Measurements from ENCODE around the gene MANEAL. TPM values are rescaled to one million over a fixed set of nuclear protein-coding genes. Genes with fewer than 3 reads are reported as not detected.

The MANEAL gene
- total and polyA plus RNA-seq, 4 donors: 0.96 to 6.2 (median 1.4) TPM

DNA sequence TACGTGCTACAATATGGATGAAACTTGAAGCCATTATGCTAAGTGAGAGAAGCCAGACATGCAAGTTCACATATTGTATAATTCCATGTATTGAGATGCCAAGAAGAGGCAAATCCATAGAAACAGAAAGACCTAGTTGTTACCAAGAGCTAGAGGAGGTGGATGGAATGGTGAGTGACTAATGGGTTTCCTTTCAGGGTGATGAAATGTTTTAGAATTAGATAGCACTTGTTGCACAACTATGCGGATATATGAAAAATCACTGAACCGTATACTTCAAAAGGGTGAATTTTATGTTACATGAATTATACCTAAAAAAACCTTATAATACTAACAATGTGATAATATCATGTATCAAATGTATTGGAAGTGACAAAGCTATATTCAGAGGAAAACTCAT lies 46.8 kb upstream of the MANEAL start:
- no peak for DNase-seq (ENCODE audit: low spot score)
- no peaks in the 10 kb centered on the region for H3K4me1 ChIP-seq (ENCODE audit: control insufficient read depth in 4 of 4, insufficient read depth in 4 of 4, low read length in 3 of 4)
- WGBS: 96% methylated on average over 3 of the region's 3 CpGs
- no peak overlapping the region for H3K4me3 ChIP-seq (ENCODE audit: low read depth in 1 of 3, low read length in 3 of 3)
- peaks cover 0 to 3% (median under 1%) of the 10 kb centered on the region in 4 donors for H3K27me3 ChIP-seq (ENCODE audit: control insufficient read depth in 4 of 4, insufficient read depth in 4 of 4, low read length in 3 of 4)
- H3K9ac ChIP-seq (ENCODE audit: low read depth in 1 of 2, low read length in 2 of 2): no peak overlapping the region
- H3K9me3 ChIP-seq (ENCODE audit: control insufficient read depth in 4 of 4, low read length in 3 of 4): no peaks in the 10 kb centered on the region
- TF ChIP-seq, protein P1, sequence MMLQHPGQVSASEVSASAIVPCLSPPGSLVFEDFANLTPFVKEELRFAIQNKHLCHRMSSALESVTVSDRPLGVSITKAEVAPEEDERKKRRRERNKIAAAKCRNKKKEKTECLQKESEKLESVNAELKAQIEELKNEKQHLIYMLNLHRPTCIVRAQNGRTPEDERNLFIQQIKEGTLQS (IDR thresholded peaks at IDR 0.05): no peak
- TF ChIP-seq FOXA1 (IDR thresholded peaks at IDR 0.05) (no peak), GABPA (IDR thresholded peaks at IDR 0.05 in 1 of 2, conservative IDR thresholded peaks at IDR 0.05 in 1 of 2) (no peak)
- H3K27ac ChIP-seq (ENCODE audit: low read depth in 1 of 2, low read length in 2 of 2): no peak overlapping the region
- no peaks in the 10 kb centered on the region for H3K36me3 ChIP-seq (ENCODE audit: control insufficient read depth in 4 of 4, insufficient read depth in 3 of 4, low read depth in 1 of 4, low read length in 3 of 4)

DNA sequence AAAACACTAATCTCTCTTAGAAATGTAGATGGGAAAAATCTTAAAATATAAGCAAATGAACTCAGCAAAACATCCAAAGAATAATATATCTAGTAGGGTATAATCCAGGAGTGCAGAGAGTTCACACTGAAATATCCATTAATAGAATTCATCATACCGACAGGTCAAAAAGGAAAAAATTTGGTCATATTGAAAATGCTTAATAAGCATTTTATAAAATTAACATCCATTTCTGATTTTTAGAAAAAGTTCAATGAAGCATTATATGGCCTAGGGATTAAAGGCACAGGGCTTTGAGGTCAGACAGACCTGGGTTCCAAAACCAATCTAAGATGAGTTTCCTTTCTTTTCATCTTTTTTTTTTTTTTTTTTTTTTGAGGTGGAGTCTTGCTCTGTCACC lies 45.1 kb upstream of the MANEAL start:
- Histone ChIP-seq H3K4me3 (ENCODE audit: low read depth in 1 of 3, low read length in 3 of 3) (no peak overlapping the region), H3K36me3 (ENCODE audit: control insufficient read depth in 4 of 4, insufficient read depth in 3 of 4, low read depth in 1 of 4, low read length in 3 of 4) (no peaks in the 10 kb centered on the region), H3K4me1 (ENCODE audit: control insufficient read depth in 4 of 4, insufficient read depth in 4 of 4, low read length in 3 of 4) (peaks cover 0 to 4% (median 2%) of the 10 kb centered on the region in 4 donors), H3K9me3 (ENCODE audit: control insufficient read depth in 4 of 4, low read length in 3 of 4) (no peaks in the 10 kb centered on the region), H3K27me3 (ENCODE audit: control insufficient read depth in 4 of 4, insufficient read depth in 4 of 4, low read length in 3 of 4) (peaks cover 5 to 7% (median 6%) of the 10 kb centered on the region in 4 donors), H3K9ac (ENCODE audit: low read depth in 1 of 2, low read length in 2 of 2) (no peak overlapping the region), H3K27ac (ENCODE audit: low read depth in 1 of 2, low read length in 2 of 2) (no peak overlapping the region)
- DNase-seq (ENCODE audit: low spot score): no peak
- 88% methylated on average over 1 of the region's 1 CpG for WGBS
- no peak for TF ChIP-seq NR2F2 (IDR thresholded peaks at IDR 0.05)
- no peak for TF ChIP-seq HNF4G (IDR thresholded peaks at IDR 0.05)
- TF ChIP-seq RXRA (IDR thresholded peaks at IDR 0.05): no peak
- TF ChIP-seq, protein P2, sequence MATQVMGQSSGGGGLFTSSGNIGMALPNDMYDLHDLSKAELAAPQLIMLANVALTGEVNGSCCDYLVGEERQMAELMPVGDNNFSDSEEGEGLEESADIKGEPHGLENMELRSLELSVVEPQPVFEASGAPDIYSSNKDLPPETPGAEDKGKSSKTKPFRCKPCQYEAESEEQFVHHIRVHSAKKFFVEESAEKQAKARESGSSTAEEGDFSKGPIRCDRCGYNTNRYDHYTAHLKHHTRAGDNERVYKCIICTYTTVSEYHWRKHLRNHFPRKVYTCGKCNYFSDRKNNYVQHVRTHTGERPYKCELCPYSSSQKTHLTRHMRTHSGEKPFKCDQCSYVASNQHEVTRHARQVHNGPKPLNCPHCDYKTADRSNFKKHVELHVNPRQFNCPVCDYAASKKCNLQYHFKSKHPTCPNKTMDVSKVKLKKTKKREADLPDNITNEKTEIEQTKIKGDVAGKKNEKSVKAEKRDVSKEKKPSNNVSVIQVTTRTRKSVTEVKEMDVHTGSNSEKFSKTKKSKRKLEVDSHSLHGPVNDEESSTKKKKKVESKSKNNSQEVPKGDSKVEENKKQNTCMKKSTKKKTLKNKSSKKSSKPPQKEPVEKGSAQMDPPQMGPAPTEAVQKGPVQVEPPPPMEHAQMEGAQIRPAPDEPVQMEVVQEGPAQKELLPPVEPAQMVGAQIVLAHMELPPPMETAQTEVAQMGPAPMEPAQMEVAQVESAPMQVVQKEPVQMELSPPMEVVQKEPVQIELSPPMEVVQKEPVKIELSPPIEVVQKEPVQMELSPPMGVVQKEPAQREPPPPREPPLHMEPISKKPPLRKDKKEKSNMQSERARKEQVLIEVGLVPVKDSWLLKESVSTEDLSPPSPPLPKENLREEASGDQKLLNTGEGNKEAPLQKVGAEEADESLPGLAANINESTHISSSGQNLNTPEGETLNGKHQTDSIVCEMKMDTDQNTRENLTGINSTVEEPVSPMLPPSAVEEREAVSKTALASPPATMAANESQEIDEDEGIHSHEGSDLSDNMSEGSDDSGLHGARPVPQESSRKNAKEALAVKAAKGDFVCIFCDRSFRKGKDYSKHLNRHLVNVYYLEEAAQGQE (IDR thresholded peaks at IDR 0.05): no peak
- no peak for TF ChIP-seq YY1 (IDR thresholded peaks at IDR 0.05)
- TF ChIP-seq SP1 (IDR thresholded peaks at IDR 0.05): no peak
- no peak for TF ChIP-seq JUND (IDR thresholded peaks at IDR 0.05)
- no peak for TF ChIP-seq HNF4A (conservative IDR thresholded peaks at IDR 0.05)
- TF ChIP-seq FOXA1 (IDR thresholded peaks at IDR 0.05): no peak
- TF ChIP-seq RAD21 (IDR thresholded peaks at IDR 0.05): no peak
- no peak for TF ChIP-seq FOXA2 (IDR thresholded peaks at IDR 0.05)
- TF ChIP-seq, protein P3, sequence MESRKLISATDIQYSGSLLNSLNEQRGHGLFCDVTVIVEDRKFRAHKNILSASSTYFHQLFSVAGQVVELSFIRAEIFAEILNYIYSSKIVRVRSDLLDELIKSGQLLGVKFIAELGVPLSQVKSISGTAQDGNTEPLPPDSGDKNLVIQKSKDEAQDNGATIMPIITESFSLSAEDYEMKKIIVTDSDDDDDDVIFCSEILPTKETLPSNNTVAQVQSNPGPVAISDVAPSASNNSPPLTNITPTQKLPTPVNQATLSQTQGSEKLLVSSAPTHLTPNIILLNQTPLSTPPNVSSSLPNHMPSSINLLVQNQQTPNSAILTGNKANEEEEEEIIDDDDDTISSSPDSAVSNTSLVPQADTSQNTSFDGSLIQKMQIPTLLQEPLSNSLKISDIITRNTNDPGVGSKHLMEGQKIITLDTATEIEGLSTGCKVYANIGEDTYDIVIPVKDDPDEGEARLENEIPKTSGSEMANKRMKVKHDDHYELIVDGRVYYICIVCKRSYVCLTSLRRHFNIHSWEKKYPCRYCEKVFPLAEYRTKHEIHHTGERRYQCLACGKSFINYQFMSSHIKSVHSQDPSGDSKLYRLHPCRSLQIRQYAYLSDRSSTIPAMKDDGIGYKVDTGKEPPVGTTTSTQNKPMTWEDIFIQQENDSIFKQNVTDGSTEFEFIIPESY (IDR thresholded peaks at IDR 0.05): no peak
- TF ChIP-seq, protein P4, sequence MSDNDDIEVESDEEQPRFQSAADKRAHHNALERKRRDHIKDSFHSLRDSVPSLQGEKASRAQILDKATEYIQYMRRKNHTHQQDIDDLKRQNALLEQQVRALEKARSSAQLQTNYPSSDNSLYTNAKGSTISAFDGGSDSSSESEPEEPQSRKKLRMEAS (IDR thresholded peaks at IDR 0.05): no peak
- TF ChIP-seq, protein P5, sequence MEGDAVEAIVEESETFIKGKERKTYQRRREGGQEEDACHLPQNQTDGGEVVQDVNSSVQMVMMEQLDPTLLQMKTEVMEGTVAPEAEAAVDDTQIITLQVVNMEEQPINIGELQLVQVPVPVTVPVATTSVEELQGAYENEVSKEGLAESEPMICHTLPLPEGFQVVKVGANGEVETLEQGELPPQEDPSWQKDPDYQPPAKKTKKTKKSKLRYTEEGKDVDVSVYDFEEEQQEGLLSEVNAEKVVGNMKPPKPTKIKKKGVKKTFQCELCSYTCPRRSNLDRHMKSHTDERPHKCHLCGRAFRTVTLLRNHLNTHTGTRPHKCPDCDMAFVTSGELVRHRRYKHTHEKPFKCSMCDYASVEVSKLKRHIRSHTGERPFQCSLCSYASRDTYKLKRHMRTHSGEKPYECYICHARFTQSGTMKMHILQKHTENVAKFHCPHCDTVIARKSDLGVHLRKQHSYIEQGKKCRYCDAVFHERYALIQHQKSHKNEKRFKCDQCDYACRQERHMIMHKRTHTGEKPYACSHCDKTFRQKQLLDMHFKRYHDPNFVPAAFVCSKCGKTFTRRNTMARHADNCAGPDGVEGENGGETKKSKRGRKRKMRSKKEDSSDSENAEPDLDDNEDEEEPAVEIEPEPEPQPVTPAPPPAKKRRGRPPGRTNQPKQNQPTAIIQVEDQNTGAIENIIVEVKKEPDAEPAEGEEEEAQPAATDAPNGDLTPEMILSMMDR (IDR thresholded peaks at IDR 0.05; ENCODE audit: low read depth, low read length, missing input control): no peak
- TF ChIP-seq TAF1 (conservative IDR thresholded peaks at IDR 0.05): no peak
- TF ChIP-seq, protein P1 (IDR thresholded peaks at IDR 0.05): no peak
- no peak for TF ChIP-seq EGR1 (IDR thresholded peaks at IDR 0.05; ENCODE audit: low read depth in 2 of 2)
- TF ChIP-seq GABPA (IDR thresholded peaks at IDR 0.05 in 1 of 2, conservative IDR thresholded peaks at IDR 0.05 in 1 of 2): no peak
